Gastrocnemius medialis (tissue), 4 donors: Measurements from ENCODE around the gene PARD3.

Experiments
- POLR2A ChIP-seq, 2 donors: fragments of 450-650 bp; IDR thresholded peaks; one replicate each; pipeline ENCODE4 v1.6.1; 2017; ENCODE audit warnings: antibody characterized with exemption in 2 of 2, mild to moderate bottlenecking in 2 of 2, moderate library complexity in 2 of 2
- TF ChIP-seq, protein P1 (sequence below), 5 experiments: fragments of 450-650 bp in 3 of 5; fragments of 200-600 bp in 2 of 5; sonication (generic) in 2 of 5; IDR thresholded peaks in 4 of 5; conservative IDR thresholded peaks in 1 of 5; 1 replicate in 4 of 5; 2 replicates in 1 of 5; pipeline ENCODE4 v1.5.1; 2016 to 2019; ENCODE audit warnings: antibody characterized with exemption in 5 of 5, mild to moderate bottlenecking in 3 of 5, moderate library complexity in 3 of 5

DNA sequence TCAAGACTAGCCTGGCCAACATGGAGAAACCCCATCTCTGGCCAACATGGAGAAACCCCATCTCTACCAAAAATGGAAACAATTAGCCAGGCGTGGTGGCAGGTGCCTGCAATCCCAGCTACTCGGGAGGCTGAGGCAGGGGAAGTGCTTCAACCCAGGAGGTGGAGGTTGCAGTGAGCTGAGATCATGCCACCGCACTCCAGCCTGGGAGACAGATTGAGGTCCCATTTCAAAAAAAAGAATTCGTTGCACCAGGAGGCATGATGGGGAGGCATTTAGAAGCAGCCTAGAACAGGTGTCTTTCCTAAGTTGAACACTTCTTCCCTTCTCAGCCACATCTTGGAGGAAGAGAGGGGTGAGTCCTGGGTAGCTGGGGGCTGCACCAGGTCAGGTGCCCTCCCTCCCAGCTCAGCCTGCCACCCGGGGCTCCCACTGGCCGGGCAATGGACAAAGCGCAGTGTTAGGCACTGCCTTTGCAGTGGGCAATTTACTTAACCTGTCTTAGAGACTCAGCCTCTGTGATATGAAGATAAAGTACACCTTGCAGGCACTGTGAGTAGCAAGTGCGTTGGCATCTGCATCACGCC, 726.8 kb downstream of the PARD3 start:
- TF ChIP-seq, protein P1, sequence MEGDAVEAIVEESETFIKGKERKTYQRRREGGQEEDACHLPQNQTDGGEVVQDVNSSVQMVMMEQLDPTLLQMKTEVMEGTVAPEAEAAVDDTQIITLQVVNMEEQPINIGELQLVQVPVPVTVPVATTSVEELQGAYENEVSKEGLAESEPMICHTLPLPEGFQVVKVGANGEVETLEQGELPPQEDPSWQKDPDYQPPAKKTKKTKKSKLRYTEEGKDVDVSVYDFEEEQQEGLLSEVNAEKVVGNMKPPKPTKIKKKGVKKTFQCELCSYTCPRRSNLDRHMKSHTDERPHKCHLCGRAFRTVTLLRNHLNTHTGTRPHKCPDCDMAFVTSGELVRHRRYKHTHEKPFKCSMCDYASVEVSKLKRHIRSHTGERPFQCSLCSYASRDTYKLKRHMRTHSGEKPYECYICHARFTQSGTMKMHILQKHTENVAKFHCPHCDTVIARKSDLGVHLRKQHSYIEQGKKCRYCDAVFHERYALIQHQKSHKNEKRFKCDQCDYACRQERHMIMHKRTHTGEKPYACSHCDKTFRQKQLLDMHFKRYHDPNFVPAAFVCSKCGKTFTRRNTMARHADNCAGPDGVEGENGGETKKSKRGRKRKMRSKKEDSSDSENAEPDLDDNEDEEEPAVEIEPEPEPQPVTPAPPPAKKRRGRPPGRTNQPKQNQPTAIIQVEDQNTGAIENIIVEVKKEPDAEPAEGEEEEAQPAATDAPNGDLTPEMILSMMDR (IDR thresholded peaks at IDR 0.05 in 4 of 5, conservative IDR thresholded peaks at IDR 0.05 in 1 of 5), result no peak
- no peak for TF ChIP-seq POLR2A (IDR thresholded peaks at IDR 0.05)
